Panc1 (cell line): ENCODE data around the gene ZNF592.

Experiments
- POLR2AphosphoS5 ChIP-seq: IDR thresholded peaks from 2 replicates; pipeline ENCODE4 v1.6.1; 2012; ENCODE audit warnings: mild to moderate bottlenecking, low read depth, low read length, moderate library complexity
- TCF7L2 ChIP-seq: IDR thresholded peaks from 2 replicates; pipeline ENCODE4 v1.6.1; 2011; ENCODE audit warnings: mild to moderate bottlenecking, low read depth, low read length, inconsistent platforms
- TF ChIP-seq, protein P1 (sequence below): fragments of 450-650 bp; IDR thresholded peaks from 2 replicates; pipeline ENCODE4 v1.5.1; 2017; ENCODE audit warnings: mild to moderate bottlenecking

DNA sequence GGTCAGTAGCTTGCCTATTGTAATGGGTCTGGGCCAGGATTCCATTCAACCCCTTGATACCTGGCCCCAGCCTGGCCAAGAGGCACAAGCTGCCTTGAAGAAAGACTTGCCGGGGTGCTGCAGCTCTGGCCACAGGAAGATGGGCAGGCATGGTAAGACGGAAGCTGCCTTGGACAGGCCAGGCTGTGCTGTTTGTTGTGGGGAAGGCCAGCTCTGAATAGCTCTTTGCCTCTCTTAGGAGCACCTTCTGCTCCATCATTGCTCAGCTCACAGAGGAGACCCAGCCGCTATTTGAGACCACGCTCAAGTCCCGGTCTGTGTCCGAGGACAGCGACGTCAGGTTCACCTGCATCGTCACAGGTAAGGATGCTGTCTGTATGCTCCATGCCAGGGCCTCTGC is 78.9 kb downstream of the ZNF592 start:
- TF ChIP-seq, protein P1, sequence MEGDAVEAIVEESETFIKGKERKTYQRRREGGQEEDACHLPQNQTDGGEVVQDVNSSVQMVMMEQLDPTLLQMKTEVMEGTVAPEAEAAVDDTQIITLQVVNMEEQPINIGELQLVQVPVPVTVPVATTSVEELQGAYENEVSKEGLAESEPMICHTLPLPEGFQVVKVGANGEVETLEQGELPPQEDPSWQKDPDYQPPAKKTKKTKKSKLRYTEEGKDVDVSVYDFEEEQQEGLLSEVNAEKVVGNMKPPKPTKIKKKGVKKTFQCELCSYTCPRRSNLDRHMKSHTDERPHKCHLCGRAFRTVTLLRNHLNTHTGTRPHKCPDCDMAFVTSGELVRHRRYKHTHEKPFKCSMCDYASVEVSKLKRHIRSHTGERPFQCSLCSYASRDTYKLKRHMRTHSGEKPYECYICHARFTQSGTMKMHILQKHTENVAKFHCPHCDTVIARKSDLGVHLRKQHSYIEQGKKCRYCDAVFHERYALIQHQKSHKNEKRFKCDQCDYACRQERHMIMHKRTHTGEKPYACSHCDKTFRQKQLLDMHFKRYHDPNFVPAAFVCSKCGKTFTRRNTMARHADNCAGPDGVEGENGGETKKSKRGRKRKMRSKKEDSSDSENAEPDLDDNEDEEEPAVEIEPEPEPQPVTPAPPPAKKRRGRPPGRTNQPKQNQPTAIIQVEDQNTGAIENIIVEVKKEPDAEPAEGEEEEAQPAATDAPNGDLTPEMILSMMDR, result no peak
- TF ChIP-seq TCF7L2 (no peak), POLR2AphosphoS5 (no peak)
